ENCODE measurements around the gene AP1S1. TPM values are rescaled to one million over a fixed set of nuclear protein-coding genes. Genes with fewer than 3 reads are reported as not detected.

Gene AP1S1
- total and polyA plus RNA-seq, 4 donors = 42.7 to 74.7 (median 60.9) TPM

- DNase-seq = peak in 2 of 3 donors; percentile 49 to 72
- no peak overlapping the region for H3K9ac ChIP-seq (ENCODE audit: insufficient read depth in 1 of 2, low read length in 2 of 2)
- H3K9me3 ChIP-seq (ENCODE audit: control insufficient read depth in 4 of 4, insufficient read depth in 3 of 4, low read length in 3 of 4) = peaks cover 0 to 18% (median 0%) of the 10 kb centered on the region in 4 donors
- H3K27ac ChIP-seq (ENCODE audit: low read depth in 1 of 2, low read length in 1 of 2) = no peak overlapping the region
- peaks cover 0 to 26% (median 4%) of the 10 kb centered on the region in 5 donors for H3K4me1 ChIP-seq (ENCODE audit: control insufficient read depth in 5 of 5, insufficient read depth in 5 of 5, low read length in 5 of 5)
- 2 to 3% methylated on average over 29 to 33 of the region's 33 CpGs for WGBS, 2 donors
- no peaks in the 10 kb centered on the region for H3K36me3 ChIP-seq (ENCODE audit: control insufficient read depth in 4 of 4, insufficient read depth in 4 of 4, low read length in 4 of 4)
- ATAC-seq (ENCODE audit: insufficient read depth, low FRiP score) = no peak
- peak; percentile 52 for TF ChIP-seq CTCF (IDR thresholded peaks at IDR 0.05; ENCODE audit: control extremely low read depth, extremely low read depth)
- peaks cover 16 to 90% (median 82%) of the 10 kb centered on the region in 3 donors for H3K27me3 ChIP-seq (ENCODE audit: control insufficient read depth in 3 of 3, insufficient read depth in 3 of 3, low read length in 2 of 3)
- H3K4me3 ChIP-seq = no peak overlapping the region
Measured at GRCh38 chr7:101169838-101170551, 15.7 kb downstream of the AP1S1 start.

GRCh38 chr7:101170617-101171441 is 16.6 kb downstream of the AP1S1 start:
- peaks cover 19 to 91% (median 85%) of the 10 kb centered on the region in 3 donors for H3K27me3 ChIP-seq (ENCODE audit: control insufficient read depth in 3 of 3, insufficient read depth in 3 of 3, low read length in 2 of 3)
- peaks cover 0 to 17% (median 0%) of the 10 kb centered on the region in 4 donors for H3K9me3 ChIP-seq (ENCODE audit: control insufficient read depth in 4 of 4, insufficient read depth in 3 of 4, low read length in 3 of 4)
- ATAC-seq (ENCODE audit: insufficient read depth, low FRiP score) (no peak), DNase-seq (no peak)
- 5 to 6% methylated on average over 17 of the region's 17 CpGs for WGBS, 2 donors
- TF ChIP-seq CTCF (IDR thresholded peaks at IDR 0.05; ENCODE audit: control extremely low read depth, extremely low read depth) = no peak
- H3K27ac ChIP-seq (ENCODE audit: low read depth in 1 of 2, low read length in 1 of 2) = no peak overlapping the region
- no peak overlapping the region for H3K4me3 ChIP-seq
- no peaks in the 10 kb centered on the region for H3K36me3 ChIP-seq (ENCODE audit: control insufficient read depth in 4 of 4, insufficient read depth in 4 of 4, low read length in 4 of 4)
- no peak overlapping the region for H3K9ac ChIP-seq (ENCODE audit: insufficient read depth in 1 of 2, low read length in 2 of 2)
- peaks cover 0 to 19% (median 4%) of the 10 kb centered on the region in 5 donors for H3K4me1 ChIP-seq (ENCODE audit: control insufficient read depth in 5 of 5, insufficient read depth in 5 of 5, low read length in 5 of 5)

GRCh38 chr7:101171442-101171837 is 17.2 kb downstream of the AP1S1 start:
- ATAC-seq (ENCODE audit: insufficient read depth, low FRiP score) = no peak
- DNase-seq = no peak
- Histone ChIP-seq H3K36me3 (ENCODE audit: control insufficient read depth in 4 of 4, insufficient read depth in 4 of 4, low read length in 4 of 4) (no peaks in the 10 kb centered on the region), H3K4me3 (no peak overlapping the region), H3K4me1 (ENCODE audit: control insufficient read depth in 5 of 5, insufficient read depth in 5 of 5, low read length in 5 of 5) (peaks cover 0 to 18% (median 4%) of the 10 kb centered on the region in 5 donors), H3K27me3 (ENCODE audit: control insufficient read depth in 3 of 3, insufficient read depth in 3 of 3, low read length in 2 of 3) (peaks cover 24 to 92% (median 87%) of the 10 kb centered on the region in 3 donors), H3K27ac (ENCODE audit: low read depth in 1 of 2, low read length in 1 of 2) (no peak overlapping the region), H3K9me3 (ENCODE audit: control insufficient read depth in 4 of 4, insufficient read depth in 3 of 4, low read length in 3 of 4) (peaks cover 0 to 17% (median 0%) of the 10 kb centered on the region in 4 donors), H3K9ac (ENCODE audit: insufficient read depth in 1 of 2, low read length in 2 of 2) (no peak overlapping the region)
- TF ChIP-seq CTCF (IDR thresholded peaks at IDR 0.05; ENCODE audit: control extremely low read depth, extremely low read depth) = no peak
- 1 to 2% methylated on average over 13 of the region's 13 CpGs for WGBS, 2 donors

Measured in lung (tissue), 12 donors.